NB4 (cell line): ENCODE measurements around the gene COL23A1.
A peak's percentile ranks its signal among the peaks of the same experiment; 100 is the strongest.

Experiments used
- MAX ChIP-seq: IDR thresholded peaks from 2 replicates; pipeline ENCODE4 v1.6.1; 2011; ENCODE audit warnings: low read depth, low read length
- MYC ChIP-seq: IDR thresholded peaks from 2 replicates; pipeline ENCODE4 v1.6.1; 2011; ENCODE audit warnings: low read depth, low read length
- POLR2A ChIP-seq: IDR thresholded peaks from 2 replicates; pipeline ENCODE4 v1.6.1; 2011; ENCODE audit warnings: mild to moderate bottlenecking; ENCODE audit not compliant: insufficient read length; ENCODE audit errors: extremely low read depth
- TF ChIP-seq, protein P1 (sequence below): IDR thresholded peaks from one replicate; pipeline ENCODE4 v1.5.1; 2012; ENCODE audit warnings: low read depth, low read length

GRCh38 chr5:178236679-178237078, 353.5 kb downstream of the COL23A1 start:
- TF ChIP-seq, protein P1, sequence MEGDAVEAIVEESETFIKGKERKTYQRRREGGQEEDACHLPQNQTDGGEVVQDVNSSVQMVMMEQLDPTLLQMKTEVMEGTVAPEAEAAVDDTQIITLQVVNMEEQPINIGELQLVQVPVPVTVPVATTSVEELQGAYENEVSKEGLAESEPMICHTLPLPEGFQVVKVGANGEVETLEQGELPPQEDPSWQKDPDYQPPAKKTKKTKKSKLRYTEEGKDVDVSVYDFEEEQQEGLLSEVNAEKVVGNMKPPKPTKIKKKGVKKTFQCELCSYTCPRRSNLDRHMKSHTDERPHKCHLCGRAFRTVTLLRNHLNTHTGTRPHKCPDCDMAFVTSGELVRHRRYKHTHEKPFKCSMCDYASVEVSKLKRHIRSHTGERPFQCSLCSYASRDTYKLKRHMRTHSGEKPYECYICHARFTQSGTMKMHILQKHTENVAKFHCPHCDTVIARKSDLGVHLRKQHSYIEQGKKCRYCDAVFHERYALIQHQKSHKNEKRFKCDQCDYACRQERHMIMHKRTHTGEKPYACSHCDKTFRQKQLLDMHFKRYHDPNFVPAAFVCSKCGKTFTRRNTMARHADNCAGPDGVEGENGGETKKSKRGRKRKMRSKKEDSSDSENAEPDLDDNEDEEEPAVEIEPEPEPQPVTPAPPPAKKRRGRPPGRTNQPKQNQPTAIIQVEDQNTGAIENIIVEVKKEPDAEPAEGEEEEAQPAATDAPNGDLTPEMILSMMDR: no peak
- TF ChIP-seq MYC (no peak), POLR2A (no peak), MAX (0 out of 2 replicates have a peak, but pooled peaks have one; percentile 7)
